SK-N-MC (cell line): Measurements from ENCODE around the gene UNC13B.
A peak's percentile ranks its signal among the peaks of the same experiment; 100 is the strongest.

Experiments used
- DNase-seq: peaks from one replicate; pipeline ENCODE4 v3.0.0-alpha.2; 2011; ENCODE audit warnings: low read depth, low spot score
- H3K27ac ChIP-seq: fragments of 200-600 bp; sonication (generic); 2 replicates; pipeline ENCODE4 v1.5.1; 2016; ENCODE audit warnings: mixed run types
- H3K36me3 ChIP-seq: fragments of 200-600 bp; sonication (generic); 2 replicates; pipeline ENCODE4 v1.6.1; 2017; ENCODE audit warnings: antibody characterized with exemption, low read length, mixed read lengths; ENCODE audit not compliant: insufficient read depth
- H3K4me3 ChIP-seq: fragments of 200-600 bp; sonication (generic); 2 replicates; pipeline ENCODE4 v1.5.1; 2016
- H3K9ac ChIP-seq: fragments of 200-600 bp; sonication (generic); 2 replicates; pipeline ENCODE4 v1.8.0; 2017; ENCODE audit warnings: mixed run types, mixed read lengths; ENCODE audit not compliant: insufficient read length
- H3K9me3 ChIP-seq: fragments of 200-600 bp; sonication (generic); 2 replicates; pipeline ENCODE4 v1.6.1; 2017; ENCODE audit warnings: low read depth, mild to moderate bottlenecking, antibody characterized with exemption, low read length, moderate library complexity, mixed read lengths
- EZH2 ChIP-seq: fragments of 200-600 bp; sonication (generic); IDR thresholded peaks from one replicate; pipeline ENCODE4 v1.6.1; 2017; ENCODE audit warnings: antibody characterized with exemption
- FOXP2 ChIP-seq: optimal IDR thresholded peaks from 2 replicates; pipeline ENCODE3; 2011; ENCODE audit warnings: mild to moderate bottlenecking, moderate library complexity; ENCODE audit not compliant: insufficient read depth; ENCODE audit errors: extremely low read length, control extremely low read depth
- POLR2AphosphoS5 ChIP-seq: IDR thresholded peaks from 2 replicates; pipeline ENCODE4 v1.6.1; 2012; ENCODE audit warnings: mild to moderate bottlenecking, low read depth, low read length, borderline replicate concordance

UNC13B gene

GRCh38 chr9:35311891-35312639, 150.3 kb downstream of the UNC13B start:
- no peak for DNase-seq
- Histone ChIP-seq H3K27ac (no peak overlapping the region), H3K36me3 (no peaks in the 10 kb centered on the region), H3K9ac (no peak overlapping the region), H3K4me3 (no peak overlapping the region), H3K9me3 (no peaks in the 10 kb centered on the region)
- TF ChIP-seq FOXP2 = no peak
- TF ChIP-seq POLR2AphosphoS5 = no peak
- TF ChIP-seq EZH2 = no peak

GRCh38 chr9:35313460-35313859, 151.7 kb downstream of the UNC13B start:
- Histone ChIP-seq H3K9me3 (no peaks in the 10 kb centered on the region), H3K4me3 (no peak overlapping the region), H3K27ac (no peak overlapping the region), H3K9ac (no peak overlapping the region), H3K36me3 (no peaks in the 10 kb centered on the region)
- DNase-seq = no peak
- TF ChIP-seq POLR2AphosphoS5 = no peak

- Histone ChIP-seq H3K36me3 (no peaks in the 10 kb centered on the region), H3K9ac (no peak overlapping the region), H3K27ac (no peak overlapping the region), H3K4me3 (no peak overlapping the region), H3K9me3 (no peaks in the 10 kb centered on the region)
- no peak for TF ChIP-seq EZH2
- no peak for TF ChIP-seq POLR2AphosphoS5
- DNase-seq = no peak
Observed at GRCh38 chr9:35313916-35314315, 152.1 kb downstream of the UNC13B start.

GRCh38 chr9:35318741-35319140, 156.9 kb downstream of the UNC13B start:
- Histone ChIP-seq H3K36me3 (no peaks in the 10 kb centered on the region), H3K27ac (no peak overlapping the region), H3K9ac (no peak overlapping the region), H3K4me3 (no peak overlapping the region), H3K9me3 (no peaks in the 10 kb centered on the region)
- no peak for DNase-seq
- no peak for TF ChIP-seq EZH2
- TF ChIP-seq POLR2AphosphoS5 = no peak
- no peak for TF ChIP-seq FOXP2

GRCh38 chr9:35322075-35322885, 160.5 kb downstream of the UNC13B start:
- Histone ChIP-seq H3K9ac (peak overlapping the region; percentile 26), H3K36me3 (no peaks in the 10 kb centered on the region), H3K27ac (no peak overlapping the region), H3K9me3 (no peaks in the 10 kb centered on the region), H3K4me3 (peak overlapping the region; percentile 50)
- DNase-seq = peak; percentile 59
- TF ChIP-seq EZH2 = no peak
- no peak for TF ChIP-seq POLR2AphosphoS5
- TF ChIP-seq FOXP2 = no peak

GRCh38 chr9:35324966-35325365, 163.2 kb downstream of the UNC13B start:
- no peak overlapping the region for H3K27ac ChIP-seq
- H3K9me3 ChIP-seq = no peaks in the 10 kb centered on the region
- TF ChIP-seq EZH2 (no peak), FOXP2 (no peak), POLR2AphosphoS5 (no peak)
- no peak for DNase-seq
- H3K4me3 ChIP-seq = no peak overlapping the region
- no peaks in the 10 kb centered on the region for H3K36me3 ChIP-seq
- no peak overlapping the region for H3K9ac ChIP-seq

GRCh38 chr9:35333551-35333950, 171.7 kb downstream of the UNC13B start:
- Histone ChIP-seq H3K9ac (no peak overlapping the region), H3K27ac (no peak overlapping the region), H3K4me3 (no peak overlapping the region), H3K36me3 (no peaks in the 10 kb centered on the region), H3K9me3 (no peaks in the 10 kb centered on the region)
- no peak for DNase-seq
- TF ChIP-seq POLR2AphosphoS5 (no peak), EZH2 (no peak), FOXP2 (no peak)

GRCh38 chr9:35335164-35335563, 173.4 kb downstream of the UNC13B start:
- H3K9ac ChIP-seq = no peak overlapping the region
- H3K27ac ChIP-seq = no peak overlapping the region
- H3K4me3 ChIP-seq = no peak overlapping the region
- DNase-seq = no peak
- H3K9me3 ChIP-seq = no peaks in the 10 kb centered on the region
- H3K36me3 ChIP-seq = no peaks in the 10 kb centered on the region
- TF ChIP-seq EZH2 (no peak), FOXP2 (no peak), POLR2AphosphoS5 (no peak)
